Adrenal gland (tissue), 12 donors: ENCODE measurements around the gene PTPRJ. TPM values are rescaled to one million over a fixed set of nuclear protein-coding genes. Genes with fewer than 3 reads are reported as not detected.

Experiments used
- DNase-seq, 7 donors: peaks; one replicate each; pipeline ENCODE4 v3.0.0-alpha.2; 2019 to 2020
- H3K27ac ChIP-seq, 5 donors: fragments of 200-600 bp; sonication (generic) in 4 of 5; 1 replicate in 3 of 5; 2 replicates in 2 of 5; pipeline versions ENCODE4 v1.5.1 to v1.8.0; 2016 to 2020; ENCODE audit warnings: mild to moderate bottlenecking in 1 of 5
- H3K27me3 ChIP-seq: fragments of 200-600 bp; 2 replicates; pipeline ENCODE4 v1.8.0; 2021
- H3K36me3 ChIP-seq, 2 donors: fragments of 200-600 bp; replicated peaks in 1 of 2; 1 replicate in 1 of 2; 2 replicates in 1 of 2; pipeline versions ENCODE4 v1.5.1 to v1.8.0; 2018 to 2022
- H3K4me1 ChIP-seq, 2 donors: fragments of 200-600 bp; replicated peaks in 1 of 2; 1 replicate in 1 of 2; 2 replicates in 1 of 2; pipeline versions ENCODE4 v1.5.1 to v1.8.0; 2018 to 2021
- H3K4me3 ChIP-seq, 4 donors: fragments of 200-600 bp; sonication (generic) in 3 of 4; one replicate each; pipeline ENCODE4 v1.5.1; 2016 to 2018
- H3K9me3 ChIP-seq, 3 donors: fragments of 200-600 bp; sonication (generic) in 1 of 3; replicated peaks in 1 of 3; 1 replicate in 2 of 3; 2 replicates in 1 of 3; pipeline versions ENCODE4 v1.5.1 to v1.8.0; 2016 to 2021
- CTCF ChIP-seq, 6 experiments: fragments of 450-650 bp in 4 of 6; fragments of 200-600 bp in 2 of 6; sonication (generic) in 1 of 6; IDR thresholded peaks; 1 replicate in 5 of 6; 2 replicates in 1 of 6; pipeline versions ENCODE4 v1.5.1 to v1.8.0; 2016 to 2021; ENCODE audit warnings: antibody characterized with exemption in 6 of 6, mild to moderate bottlenecking in 2 of 6, moderate library complexity in 1 of 6
- POLR2A ChIP-seq, 2 donors: fragments of 450-650 bp; IDR thresholded peaks; one replicate each; pipeline ENCODE4 v1.6.1; 2017; ENCODE audit warnings: antibody characterized with exemption in 2 of 2, mild to moderate bottlenecking in 2 of 2, moderate library complexity in 1 of 2
- WGBS, 4 donors: extraction: QIAGEN DNeasy Blood & Tissue Kit in 2 of 4; methylation state at CpG; one replicate each; pipeline versions ENCODE4 v1.1.5 to v1.1.7; 2013 to 2017; 5-methylcytosine and 5-hydroxymethylcytosine counted together
- intact Hi-C, 2 donors: fragments of 100-400 bp; cut with DNase I; formaldehyde crosslinking; loops; one replicate each; pipeline versions ENCODE4 v1.14.1 to v1.15.0; 2022 to 2023
- polyA plus RNA-seq, 3 donors: library from polyadenylated mRNA; stranded (reverse); fragments of 200-250 nt in 2 of 3; fragments of 350-450 nt in 1 of 3; fragmentation: Illumina TruSeq in 1 of 3; extraction: RNeasy Lipid Tissue Mini Kit (QIAGEN cat#74804) in 1 of 3; gene quantifications; one replicate each; pipeline ENCODE4 v1.2.3, GENCODE V29; 2013 to 2014
- total RNA-seq, 9 donors: library from RNA; depleted of rRNA in 4 of 9; stranded (reverse); fragments of >200 nt in 4 of 9; fragments of 120-200 nt in 1 of 9; fragmentation: NEBNext Ultra II Directional in 1 of 9; extraction: Animal tissue kit (Norgen Biotek cat#: 25700) in 1 of 9; gene quantifications; one replicate each; pipeline versions ENCODE4 v1.1.0 to v1.2.4, GENCODE V29; 2013 to 2023
- donor health status: healthy with polysubstance abuse.
- donor health status: Bipolar disorder and iron deficiency.
- donor health status: DM: yes; HTN: yes; CAD: no.
- donor health status: DM: no; HTN: no; CAD: no.
- donor health status: DM: no; HTN: no; CAD: no.
- donor health status: DM: yes; HTN: yes; CAD: no.

Gene PTPRJ
- total and polyA plus RNA-seq, 12 donors, result 1.4 to 16.9 (median 10.2) TPM

DNA sequence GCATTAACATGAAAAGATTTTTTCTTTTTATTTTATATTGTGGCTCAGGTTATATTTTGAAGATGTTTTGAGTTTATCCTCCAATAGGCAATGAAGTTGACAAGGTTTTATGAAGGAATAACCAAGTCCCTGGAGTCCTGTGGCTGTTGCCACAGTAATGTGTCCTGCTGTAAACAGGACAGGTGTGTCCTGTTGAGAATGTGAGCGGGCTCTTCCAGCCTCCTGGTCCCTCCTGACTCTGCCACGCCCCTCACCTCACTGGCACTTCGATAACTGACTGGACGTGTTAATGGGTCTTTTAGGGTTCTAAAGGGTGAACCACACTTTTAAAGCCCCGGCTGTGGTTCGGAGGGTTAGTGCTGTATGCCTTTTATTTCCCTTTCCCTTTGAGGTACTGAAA is 188.5 kb downstream of the PTPRJ start:
- Histone ChIP-seq H3K4me3 (no peak overlapping the region), H3K27ac (no peak overlapping the region), H3K4me1 (peaks cover 0 to 4% of the 10 kb centered on the region in 2 donors), H3K36me3 (peaks cover 0 to 3% of the 10 kb centered on the region in 2 donors), H3K9me3 (no peaks in the 10 kb centered on the region), H3K27me3 (no peaks in the 10 kb centered on the region)
- intact Hi-C loops, result no loop called here
- TF ChIP-seq POLR2A (IDR thresholded peaks at IDR 0.05), result no peak
- TF ChIP-seq CTCF (IDR thresholded peaks at IDR 0.05), result no peak
- DNase-seq, result no peak
- whole genome bisulfite sequencing, 4 donors, result 89 to 93% (median 92%) methylated on average over 6 of the region's 6 CpGs

DNA sequence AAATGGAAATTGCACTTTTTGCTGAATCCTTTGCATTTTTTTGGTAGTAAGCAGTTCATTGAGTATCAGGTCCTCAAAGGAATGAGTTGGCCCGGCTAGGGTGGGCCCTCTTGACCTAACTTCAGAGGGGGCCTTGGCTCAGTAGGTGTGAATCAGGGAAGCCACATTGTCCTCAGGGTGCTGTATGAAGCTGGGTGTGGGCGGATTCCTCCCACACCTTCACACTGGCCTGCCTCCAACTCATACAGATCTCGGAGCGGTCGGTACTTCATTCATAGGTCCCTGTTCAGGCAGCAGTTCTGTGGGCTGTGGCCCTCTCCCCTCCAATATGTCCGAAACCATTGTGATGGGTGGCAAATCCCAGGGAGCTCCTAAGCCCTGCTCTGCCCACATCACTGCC is 188.9 kb downstream of the PTPRJ start:
- intact Hi-C loops, result no loop called here
- Histone ChIP-seq H3K36me3 (peaks cover 0 to 3% of the 10 kb centered on the region in 2 donors), H3K4me3 (no peak overlapping the region), H3K27me3 (no peaks in the 10 kb centered on the region), H3K4me1 (peaks cover 0 to 4% of the 10 kb centered on the region in 2 donors), H3K27ac (no peak overlapping the region), H3K9me3 (no peaks in the 10 kb centered on the region)
- TF ChIP-seq CTCF (IDR thresholded peaks at IDR 0.05) (no peak), POLR2A (IDR thresholded peaks at IDR 0.05) (no peak)
- 78 to 88% (median 81%) methylated on average over 3 to 6 of the region's 6 CpGs for WGBS, 4 donors
- no peak for DNase-seq

GRCh38 chr11:48169717-48170116 is 189.4 kb downstream of the PTPRJ start:
- H3K27ac ChIP-seq, result no peak overlapping the region
- no peak overlapping the region for H3K4me3 ChIP-seq
- 51 to 64% (median 59%) methylated on average over 7 of the region's 7 CpGs for WGBS, 4 donors
- H3K9me3 ChIP-seq, result no peaks in the 10 kb centered on the region
- H3K36me3 ChIP-seq, result peaks cover 0 to 3% of the 10 kb centered on the region in 2 donors
- TF ChIP-seq POLR2A (IDR thresholded peaks at IDR 0.05), result no peak
- peak in 1 of 7 donors; percentile 5 for DNase-seq
- no peaks in the 10 kb centered on the region for H3K27me3 ChIP-seq
- peaks cover 0 to 4% of the 10 kb centered on the region in 2 donors for H3K4me1 ChIP-seq
- intact Hi-C loops, result no loop called here

DNA sequence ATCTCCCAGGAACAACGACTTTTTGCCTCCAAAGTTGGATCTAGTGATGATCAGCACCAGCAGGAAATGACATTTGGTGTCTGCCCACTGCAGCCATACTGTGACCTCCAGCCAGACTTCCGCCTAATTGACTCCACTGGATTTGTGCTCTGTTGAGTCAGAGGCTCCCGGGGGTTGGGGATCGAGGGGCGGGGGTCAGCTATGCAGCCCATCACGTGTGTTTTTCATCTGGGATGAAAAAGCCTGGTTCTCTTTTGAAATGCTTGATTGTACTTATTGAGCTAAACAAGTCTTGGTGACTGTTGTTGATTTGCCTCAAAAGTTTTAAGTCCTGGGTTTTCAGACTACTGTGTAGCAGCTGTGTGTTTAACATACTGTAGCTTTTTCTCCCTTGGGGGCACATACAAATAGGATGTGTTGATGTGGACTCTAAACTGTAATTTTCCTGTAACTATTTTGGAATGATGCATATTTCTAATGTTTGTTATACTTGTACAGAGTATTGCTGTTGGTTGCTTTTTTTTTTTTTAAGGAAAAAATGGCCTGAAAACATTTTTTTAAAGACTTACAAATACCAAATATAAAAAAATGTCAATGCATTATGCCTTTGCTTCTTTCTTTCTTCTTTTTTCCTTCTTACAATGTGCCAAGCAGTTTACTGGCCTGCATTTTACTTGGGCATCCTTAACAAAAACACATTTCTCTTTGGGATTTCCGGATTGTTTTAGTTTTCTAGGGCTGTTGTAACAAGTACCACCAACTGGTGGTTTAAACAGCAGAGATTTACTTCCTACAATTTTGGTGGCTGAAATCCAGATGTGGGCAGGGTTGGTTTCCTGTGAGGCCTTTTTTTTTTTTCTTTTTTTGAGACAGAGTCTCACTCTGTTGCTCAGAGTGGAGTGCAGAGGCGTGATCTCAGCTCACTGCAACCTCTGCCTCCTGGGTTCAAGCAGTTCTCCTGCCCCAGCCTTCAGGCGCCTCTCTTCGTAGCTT is 190.2 kb downstream of the PTPRJ start:
- Histone ChIP-seq H3K9me3 (no peaks in the 10 kb centered on the region), H3K27ac (no peak overlapping the region), H3K4me1 (peaks cover 0 to 4% of the 10 kb centered on the region in 2 donors), H3K27me3 (no peaks in the 10 kb centered on the region), H3K36me3 (peaks cover 0 to 3% of the 10 kb centered on the region in 2 donors), H3K4me3 (no peak overlapping the region)
- TF ChIP-seq CTCF (IDR thresholded peaks at IDR 0.05) (no peak), POLR2A (IDR thresholded peaks at IDR 0.05) (no peak)
- intact Hi-C loops, result no loop called here
- WGBS, 4 donors, result 59 to 66% (median 60%) methylated on average over 6 to 10 of the region's 10 CpGs
- no peak for DNase-seq
